HG02943 (cell line): ENCODE data around the gene SCO2.

Source experiments
- ATAC-seq: cut with Tn5 transposase; IDR thresholded peaks from one replicate; pipeline ENCODE4 v1.9.1; 2021; ENCODE audit warnings: mild to moderate bottlenecking, low read depth, moderate library complexity; ENCODE audit not compliant: unreplicated experiment

Gene SCO2

DNA sequence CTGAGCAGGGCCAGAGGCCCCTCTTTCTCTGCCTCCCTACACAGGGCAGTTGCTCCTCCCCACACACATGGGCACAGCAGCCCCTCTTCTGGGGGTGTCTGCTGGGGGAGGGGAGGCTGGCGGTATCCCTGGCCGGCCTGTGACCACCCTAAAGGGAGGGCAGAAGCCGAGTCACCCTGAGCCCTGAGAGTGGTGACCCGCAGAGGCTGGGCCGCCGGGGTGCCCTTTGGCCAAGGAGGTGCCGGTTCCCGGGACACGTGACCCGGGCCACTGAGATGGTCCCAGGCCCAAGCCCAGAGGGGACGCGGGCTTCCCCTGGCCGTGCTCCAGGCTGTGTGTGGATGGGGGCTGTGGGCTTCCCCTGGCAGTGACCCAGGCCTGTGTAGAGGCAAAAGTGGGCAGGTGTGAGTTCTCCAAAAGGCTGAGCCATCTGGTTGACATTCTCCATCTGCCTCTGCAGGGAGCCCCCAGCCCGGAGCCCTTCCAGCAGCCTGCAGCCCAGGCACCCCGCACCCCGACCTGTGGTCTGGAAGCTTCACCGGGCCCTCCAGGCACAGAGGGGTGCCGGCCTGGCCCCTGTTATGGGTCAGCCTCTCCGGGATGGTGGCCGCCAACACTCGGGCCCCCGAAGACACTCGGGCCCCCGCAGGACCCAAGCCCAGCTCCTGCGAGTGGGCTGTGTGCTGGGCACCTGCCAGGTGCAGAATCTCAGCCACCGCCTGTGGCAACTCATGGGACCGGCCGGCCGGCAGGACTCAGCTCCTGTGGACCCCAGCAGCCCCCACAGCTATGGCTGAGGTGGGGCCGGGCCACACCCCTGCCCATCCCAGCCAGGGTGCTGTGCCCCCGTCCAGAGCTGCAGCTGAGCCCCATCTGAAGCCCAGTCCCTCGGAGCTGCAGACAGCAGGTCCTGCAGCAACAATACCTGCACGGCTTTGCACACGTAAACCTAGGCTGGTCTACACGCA, 43.0 kb downstream of the SCO2 start:
- no peak for ATAC-seq

DNA sequence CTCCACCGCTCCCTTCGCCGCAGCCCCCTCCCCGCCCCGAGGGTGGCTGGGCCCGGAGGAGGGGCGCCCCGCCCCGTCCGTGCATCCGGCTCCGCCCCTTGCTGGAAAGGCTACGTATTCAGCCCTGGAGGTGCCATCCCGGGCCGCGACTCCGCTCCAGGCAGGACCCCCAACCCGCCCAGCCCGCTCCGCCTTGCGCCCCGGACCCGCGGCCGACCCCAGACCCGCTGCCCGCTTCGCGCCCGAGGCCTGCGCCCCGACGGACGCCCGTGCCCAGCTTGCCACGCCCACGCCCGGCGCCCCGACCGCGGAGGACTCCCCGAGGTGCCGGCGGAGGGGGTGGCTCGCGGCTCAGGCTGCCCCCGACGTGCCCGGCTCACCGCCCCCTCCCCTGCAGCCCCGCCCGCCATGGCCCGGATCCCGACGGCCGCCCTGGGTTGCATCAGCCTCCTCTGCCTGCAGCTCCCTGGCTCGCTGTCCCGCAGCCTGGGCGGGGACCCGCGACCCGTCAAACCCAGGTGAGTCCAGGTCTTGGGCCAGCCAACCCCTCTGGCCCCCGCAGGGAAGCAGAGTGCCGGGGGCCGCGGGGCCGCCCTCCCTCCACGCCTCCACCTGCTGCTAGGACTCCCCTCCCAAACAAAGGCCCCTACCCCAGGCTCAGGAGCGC, 43.8 kb downstream of the SCO2 start, which contains the start of gene ADM2:
TSS of gene ADM2 (plus strand) at position 104 of the 667 bp plus-strand sequence. CDS start at position 409, 305 bp downstream.
- ATAC-seq = no peak

DNA sequence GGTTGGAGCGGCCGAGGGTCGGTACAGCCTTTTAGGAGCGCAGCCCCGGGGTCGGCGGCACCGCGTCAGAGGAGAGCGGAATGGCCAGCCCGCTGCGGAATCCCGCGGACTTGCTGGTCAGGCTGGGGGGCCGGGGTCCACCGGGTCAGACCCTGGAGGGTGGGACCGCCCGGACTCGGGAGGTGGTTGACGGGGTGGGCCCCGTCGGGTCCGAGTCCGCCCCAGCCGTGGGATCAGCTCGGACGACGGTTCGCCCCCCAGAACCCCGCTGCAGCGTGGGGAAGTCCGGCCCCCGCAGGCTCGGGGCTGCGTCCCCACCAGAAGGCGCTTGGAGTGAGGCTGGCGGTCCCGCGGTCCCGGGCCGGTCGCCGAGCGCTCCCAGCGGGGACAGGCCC, 44.4 kb downstream of the SCO2 start:
- no peak for ATAC-seq

DNA sequence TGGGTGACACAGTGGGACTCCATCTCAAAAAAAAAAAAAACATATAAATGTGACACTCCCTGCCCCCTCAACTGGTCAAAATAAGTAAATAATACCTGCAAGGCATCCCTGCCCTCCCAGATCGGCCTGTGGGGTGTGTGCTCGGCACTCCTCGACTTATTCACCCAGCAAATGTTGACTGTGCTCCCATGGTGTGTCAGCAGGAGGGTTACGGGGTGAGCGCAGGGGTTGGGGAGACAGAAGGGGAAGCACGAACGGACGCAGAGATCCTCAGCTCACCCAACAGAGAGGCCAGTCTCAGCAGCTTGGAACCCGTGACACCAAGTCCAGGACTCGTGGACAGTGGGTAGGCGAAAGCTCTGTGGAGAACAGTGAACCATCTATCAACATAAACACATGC, 45.7 kb downstream of the SCO2 start:
- no peak for ATAC-seq

DNA sequence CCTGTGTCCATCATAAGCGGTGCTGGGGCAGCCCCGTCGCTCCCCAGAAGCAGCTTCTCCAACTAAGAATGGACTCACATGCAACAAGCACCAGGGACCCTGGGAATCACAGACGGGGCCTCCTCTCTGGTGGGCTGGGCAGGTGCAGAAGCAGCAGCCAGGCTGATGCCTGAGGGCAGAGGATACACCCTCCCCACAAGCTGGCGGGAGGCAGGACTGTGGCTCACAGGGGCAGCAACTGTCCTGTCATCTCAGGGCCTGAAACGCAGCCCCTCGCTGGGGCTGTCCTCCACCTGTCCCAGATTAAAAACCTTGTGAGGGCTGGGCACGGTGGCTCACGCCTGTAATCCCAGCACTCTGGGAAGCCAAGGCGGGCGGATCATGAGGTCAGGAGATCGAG, 47.5 kb downstream of the SCO2 start:
- ATAC-seq = no peak

DNA sequence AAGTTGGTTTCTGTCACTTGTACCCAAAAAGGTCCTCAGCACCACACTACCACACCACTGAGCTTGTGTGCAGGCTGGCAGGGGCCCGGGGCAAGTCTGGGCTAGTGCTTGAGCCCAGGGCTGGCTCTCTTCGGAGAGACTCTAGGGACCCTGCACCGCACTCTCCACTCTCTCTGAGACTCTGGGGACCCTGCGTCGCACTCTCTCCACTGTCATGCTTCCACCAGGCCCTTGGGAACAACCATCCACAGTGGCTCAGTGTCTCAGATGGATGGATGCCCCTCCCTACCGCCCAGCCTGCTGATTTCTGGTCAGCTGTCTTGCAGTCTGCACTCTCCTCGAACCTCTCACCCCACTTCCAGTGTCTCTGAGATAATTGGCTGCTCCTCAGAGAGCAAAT, 48.5 kb downstream of the SCO2 start:
- no peak for ATAC-seq

DNA sequence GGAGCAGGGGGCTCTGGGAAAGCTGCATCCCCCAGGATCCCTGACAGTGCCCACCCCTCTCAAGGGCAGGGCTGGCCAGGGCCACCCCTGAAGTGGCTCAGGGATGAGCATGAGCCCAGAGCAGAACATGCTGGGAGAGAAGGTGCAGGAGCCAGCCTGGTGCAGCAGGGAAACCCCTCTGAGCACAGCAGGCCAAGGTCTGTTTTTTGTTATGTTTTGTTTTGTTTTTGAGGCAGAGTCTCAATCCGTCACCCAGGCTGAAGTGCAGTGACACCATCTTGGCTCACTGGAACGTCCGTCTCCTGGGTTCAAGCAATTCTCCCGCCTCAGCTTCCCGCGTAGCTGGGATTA, 49.8 kb downstream of the SCO2 start:
- no peak for ATAC-seq

DNA sequence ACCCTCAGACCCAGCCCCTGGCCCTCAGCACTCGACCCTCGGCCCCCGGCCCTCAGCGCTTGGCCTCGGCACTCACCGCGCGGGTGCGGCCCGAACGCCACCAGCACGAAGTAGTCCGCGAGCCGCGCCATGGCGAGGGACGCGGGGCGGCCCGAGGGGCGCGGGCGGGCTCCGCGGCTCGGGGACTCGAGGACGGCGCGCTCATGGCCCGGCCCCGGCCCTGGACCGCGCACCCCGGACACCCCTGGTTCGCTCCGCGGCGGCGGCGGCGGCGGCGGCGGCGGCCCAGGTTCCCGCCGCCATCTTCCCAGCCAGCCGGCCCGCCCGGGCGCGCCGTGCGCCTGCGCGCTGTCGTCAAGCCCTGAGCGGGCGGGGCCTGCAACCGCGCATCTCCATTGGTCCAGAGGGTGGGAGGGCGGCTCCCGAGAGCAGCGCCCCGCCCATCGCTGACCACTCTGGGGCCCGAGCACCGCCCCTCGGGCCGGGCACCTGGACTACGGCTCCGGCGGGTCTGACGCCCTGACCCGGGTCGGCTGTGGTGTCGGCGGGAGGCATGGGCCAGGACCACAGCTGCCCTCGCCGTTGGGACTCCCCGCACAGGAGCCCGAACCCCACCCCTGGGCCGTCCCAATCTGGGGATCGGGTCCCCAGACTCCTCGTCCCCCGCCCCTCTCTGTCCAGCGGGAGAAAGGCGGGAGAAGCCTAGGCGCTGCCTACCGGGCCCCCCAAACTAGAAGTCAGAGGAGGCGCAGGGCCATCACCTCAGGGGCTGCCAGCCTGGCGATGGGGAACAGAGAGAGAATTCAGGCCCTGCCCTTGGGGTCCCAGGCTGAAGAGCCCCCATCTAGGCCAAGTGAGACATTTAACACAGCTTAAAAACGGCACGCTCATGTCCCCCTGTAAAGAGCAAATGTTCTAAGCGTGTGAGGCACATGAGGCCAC, 50.4 kb downstream of the SCO2 start, which contains the start of gene SBF1:
TSS of gene SBF1 (minus strand) at position 326 of the 942 bp plus-strand sequence. CDS start at position 131, 195 bp downstream.
- ATAC-seq = no peak

DNA sequence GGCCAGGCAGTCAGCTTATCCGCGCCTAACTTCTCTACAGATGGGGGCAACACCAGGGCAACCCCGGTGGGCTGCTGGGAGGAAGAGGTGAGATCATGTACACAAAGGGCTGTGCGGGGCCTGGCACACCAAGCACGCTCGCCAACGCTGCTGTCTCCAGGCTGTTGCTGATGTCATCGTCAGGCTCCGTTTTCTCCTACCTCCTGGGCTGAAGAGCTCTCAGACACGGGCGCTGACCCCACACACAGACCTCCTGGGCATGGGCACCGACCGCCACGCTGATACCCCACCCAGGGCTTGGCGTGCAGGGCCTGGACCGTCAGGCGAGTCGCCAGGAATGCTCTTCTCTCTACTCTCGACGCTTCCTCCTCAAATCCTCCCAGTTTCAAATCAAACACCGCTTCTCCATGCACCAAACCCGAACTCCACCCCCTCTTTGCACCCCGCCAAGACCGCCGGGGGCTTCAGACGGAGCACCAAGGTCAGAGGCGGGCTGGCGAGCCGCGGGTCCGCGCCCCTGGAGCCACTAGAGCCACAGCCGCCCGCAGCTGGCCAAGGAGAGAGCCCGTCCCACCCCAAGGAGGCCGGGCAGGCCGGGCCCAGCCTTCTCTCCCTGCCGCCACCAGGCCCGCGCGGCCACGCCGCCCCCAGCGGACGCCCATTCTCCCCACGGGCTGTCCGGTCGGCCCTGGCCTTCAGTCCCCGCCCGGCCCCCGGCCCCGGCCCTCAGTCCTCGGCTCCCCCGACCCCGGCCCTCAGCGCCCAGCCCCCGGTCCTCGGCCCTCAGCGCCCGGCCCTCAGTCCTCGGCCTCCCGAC, 51.3 kb downstream of the SCO2 start:
- no peak for ATAC-seq
